GM12865 (cell line): Measurements from ENCODE around the gene PECR.

Experiments
- DNase-seq: peaks from one replicate; pipeline ENCODE4 v3.0.0; 2010; ENCODE audit warnings: low read depth
- H3K4me3 ChIP-seq: 2 replicates; pipeline ENCODE4 v1.5.1; 2011; ENCODE audit warnings: mild to moderate bottlenecking, low read depth, low read length, control low read depth
- TF ChIP-seq, protein P1 (sequence below): IDR thresholded peaks from 2 replicates; pipeline ENCODE4 v1.5.1; 2011; ENCODE audit warnings: low read length, control low read depth, low read depth, inconsistent platforms; ENCODE audit not compliant: insufficient read depth; ENCODE audit errors: missing control alignments

Gene PECR

GRCh38 chr2:216110620-216111019 is 29.0 kb upstream of the PECR start:
- no peak for DNase-seq
- peak overlapping the region; percentile 67 for H3K4me3 ChIP-seq
- TF ChIP-seq, protein P1, sequence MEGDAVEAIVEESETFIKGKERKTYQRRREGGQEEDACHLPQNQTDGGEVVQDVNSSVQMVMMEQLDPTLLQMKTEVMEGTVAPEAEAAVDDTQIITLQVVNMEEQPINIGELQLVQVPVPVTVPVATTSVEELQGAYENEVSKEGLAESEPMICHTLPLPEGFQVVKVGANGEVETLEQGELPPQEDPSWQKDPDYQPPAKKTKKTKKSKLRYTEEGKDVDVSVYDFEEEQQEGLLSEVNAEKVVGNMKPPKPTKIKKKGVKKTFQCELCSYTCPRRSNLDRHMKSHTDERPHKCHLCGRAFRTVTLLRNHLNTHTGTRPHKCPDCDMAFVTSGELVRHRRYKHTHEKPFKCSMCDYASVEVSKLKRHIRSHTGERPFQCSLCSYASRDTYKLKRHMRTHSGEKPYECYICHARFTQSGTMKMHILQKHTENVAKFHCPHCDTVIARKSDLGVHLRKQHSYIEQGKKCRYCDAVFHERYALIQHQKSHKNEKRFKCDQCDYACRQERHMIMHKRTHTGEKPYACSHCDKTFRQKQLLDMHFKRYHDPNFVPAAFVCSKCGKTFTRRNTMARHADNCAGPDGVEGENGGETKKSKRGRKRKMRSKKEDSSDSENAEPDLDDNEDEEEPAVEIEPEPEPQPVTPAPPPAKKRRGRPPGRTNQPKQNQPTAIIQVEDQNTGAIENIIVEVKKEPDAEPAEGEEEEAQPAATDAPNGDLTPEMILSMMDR, result no peak

GRCh38 chr2:216109962-216110614 is 28.5 kb upstream of the PECR start:
- TF ChIP-seq, protein P1, result peak; percentile 40
- H3K4me3 ChIP-seq, result peak overlapping the region; percentile 67
- peak; percentile 64 for DNase-seq

GRCh38 chr2:216108967-216109921 is 27.6 kb upstream of the PECR start, which contains the start of gene XRCC5:
Gene XRCC5 (plus strand): TSS chr2:216109348. CDS start chr2:216109437, 89 bp downstream.
- H3K4me3 ChIP-seq, result peak within 1 kb of the TSS; percentile 76
- TF ChIP-seq, protein P1, result no peak
- DNase-seq, result peak; percentile 99

GRCh38 chr2:216108310-216108966 is 26.8 kb upstream of the PECR start:
- TF ChIP-seq, protein P1, result no peak
- H3K4me3 ChIP-seq, result peak overlapping the region; percentile 76
- DNase-seq, result no peak

- no peak overlapping the region for H3K4me3 ChIP-seq
- no peak for DNase-seq
- TF ChIP-seq, protein P1, result no peak
These were observed 26.2 kb upstream of the PECR start for GRCh38 chr2:216107760-216108159.

GRCh38 chr2:216107320-216107719 is 25.7 kb upstream of the PECR start:
- no peak overlapping the region for H3K4me3 ChIP-seq
- TF ChIP-seq, protein P1, result no peak
- no peak for DNase-seq
